Spleen (tissue), 7 donors: Measurements from ENCODE around the gene CCDC86.
A peak's percentile ranks its signal among the peaks of the same experiment; 100 is the strongest.

ENCODE experiments used
- CTCF ChIP-seq, 11 experiments: fragments of 200-600 bp in 7 of 11; fragments of 450-650 bp in 4 of 11; sonication (generic) in 4 of 11; IDR thresholded peaks in 8 of 11; conservative IDR thresholded peaks in 3 of 11; 1 replicate in 7 of 11; 2 replicates in 4 of 11; pipeline versions ENCODE4 v1.4.0 to v1.8.0; 2016 to 2021; ENCODE audit warnings: antibody characterized with exemption in 11 of 11, inconsistent platforms in 4 of 11, mild to moderate bottlenecking in 1 of 11
- POLR2AphosphoS5 ChIP-seq, 3 donors: sonication (generic); formaldehyde crosslinking; IDR thresholded peaks; one replicate each; pipeline ENCODE4 v1.5.1; 2017; ENCODE audit warnings: antibody characterized with exemption in 3 of 3
- donor health status: DM: no; HTN: no; CAD: no; lungs with moderate emphysema.
- donor health status: DM: no; HTN: no; CAD: no.
- donor health status: DM: no; HTN: no; CAD: no.

DNA sequence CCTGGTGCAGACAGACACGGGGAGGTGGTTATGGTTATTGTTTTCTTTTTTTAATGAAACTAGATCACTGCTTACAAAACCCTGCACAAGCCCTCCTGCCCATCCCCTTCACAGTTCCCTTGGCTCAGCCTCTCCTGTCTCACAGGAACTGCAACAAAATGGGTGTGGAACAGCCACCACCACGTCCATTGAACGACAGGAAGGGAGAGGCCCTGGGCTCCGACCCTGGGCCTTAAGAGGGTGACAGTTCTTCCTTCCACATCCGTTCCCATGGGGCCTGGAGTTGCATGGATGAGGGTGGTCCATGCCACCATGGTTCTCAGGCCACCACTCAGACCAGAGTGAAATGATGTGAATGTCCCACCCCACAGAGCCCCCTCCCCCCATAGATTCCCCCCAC is 48.8 kb downstream of the CCDC86 start:
- no peak for TF ChIP-seq CTCF (IDR thresholded peaks at IDR 0.05 in 8 of 11, conservative IDR thresholded peaks at IDR 0.05 in 3 of 11)
- TF ChIP-seq POLR2AphosphoS5 (IDR thresholded peaks at IDR 0.05) = peak in 2 of 3 donors; percentile 52 to 62
